Measurements from ENCODE around the gene MRC2.

The MRC2 gene

GRCh38 chr17:62648956-62649294 is 21.5 kb downstream of the MRC2 start:
- in situ Hi-C loops (cut with MboI; ENCODE audit: low pct_unique_long_range_greater_than_20kb, low sequenced_read_pairs, unreplicated experiment), result no loop called here
- no peak for TF ChIP-seq CTCF (IDR thresholded peaks at IDR 0.05; ENCODE audit: extremely low read depth, insufficient read depth, missing control alignments)
- DNase-seq (ENCODE audit: low spot score), result no peak

GRCh38 chr17:62649570-62649969 is 22.1 kb downstream of the MRC2 start:
- in situ Hi-C loops (cut with MboI; ENCODE audit: low pct_unique_long_range_greater_than_20kb, low sequenced_read_pairs, unreplicated experiment), result no loop called here
- DNase-seq (ENCODE audit: low spot score), result no peak
- no peak for TF ChIP-seq CTCF (IDR thresholded peaks at IDR 0.05; ENCODE audit: extremely low read depth, insufficient read depth, missing control alignments)

- no peak for DNase-seq (ENCODE audit: low spot score)
- in situ Hi-C loops (cut with MboI; ENCODE audit: low pct_unique_long_range_greater_than_20kb, low sequenced_read_pairs, unreplicated experiment), result no loop called here
- TF ChIP-seq CTCF (IDR thresholded peaks at IDR 0.05; ENCODE audit: extremely low read depth, insufficient read depth, missing control alignments), result no peak
Measured at GRCh38 chr17:62650587-62650986, 23.1 kb downstream of the MRC2 start.

GRCh38 chr17:62652251-62653001 is 25.0 kb downstream of the MRC2 start:
- in situ Hi-C loops (cut with MboI; ENCODE audit: low pct_unique_long_range_greater_than_20kb, low sequenced_read_pairs, unreplicated experiment), result no loop called here
- DNase-seq (ENCODE audit: low spot score), result peak; percentile 46
- no peak for TF ChIP-seq CTCF (IDR thresholded peaks at IDR 0.05; ENCODE audit: extremely low read depth, insufficient read depth, missing control alignments)

GRCh38 chr17:62653002-62653825 is 25.7 kb downstream of the MRC2 start:
- in situ Hi-C loops (cut with MboI; ENCODE audit: low pct_unique_long_range_greater_than_20kb, low sequenced_read_pairs, unreplicated experiment), result no loop called here
- TF ChIP-seq CTCF (IDR thresholded peaks at IDR 0.05; ENCODE audit: extremely low read depth, insufficient read depth, missing control alignments), result no peak
- DNase-seq (ENCODE audit: low spot score), result peak; percentile 89

- DNase-seq (ENCODE audit: low spot score), result no peak
- in situ Hi-C loops (cut with MboI; ENCODE audit: low pct_unique_long_range_greater_than_20kb, low sequenced_read_pairs, unreplicated experiment), result no loop called here
- TF ChIP-seq CTCF (IDR thresholded peaks at IDR 0.05; ENCODE audit: extremely low read depth, insufficient read depth, missing control alignments), result no peak
Measured at GRCh38 chr17:62653826-62654761, 26.6 kb downstream of the MRC2 start.
